Pulmonary artery endothelial cell (primary cell): Measurements from ENCODE around the gene PTPRD. TPM values are rescaled to one million over a fixed set of nuclear protein-coding genes. Genes with fewer than 3 reads are reported as not detected.

ENCODE experiments used
- DNase-seq: peaks from one replicate; pipeline ENCODE4 v3.0.0-alpha.2; 2011; ENCODE audit warnings: low read depth, low spot score
- total RNA-seq: library from RNA; depleted of rRNA; stranded (reverse); fragments of >200 nt; gene quantifications from 2 replicates; pipeline ENCODE4 v1.2.3, GENCODE V29; 2014

Gene PTPRD
- total RNA-seq, 1 donor from 2014 or later = 1.5 TPM

DNA sequence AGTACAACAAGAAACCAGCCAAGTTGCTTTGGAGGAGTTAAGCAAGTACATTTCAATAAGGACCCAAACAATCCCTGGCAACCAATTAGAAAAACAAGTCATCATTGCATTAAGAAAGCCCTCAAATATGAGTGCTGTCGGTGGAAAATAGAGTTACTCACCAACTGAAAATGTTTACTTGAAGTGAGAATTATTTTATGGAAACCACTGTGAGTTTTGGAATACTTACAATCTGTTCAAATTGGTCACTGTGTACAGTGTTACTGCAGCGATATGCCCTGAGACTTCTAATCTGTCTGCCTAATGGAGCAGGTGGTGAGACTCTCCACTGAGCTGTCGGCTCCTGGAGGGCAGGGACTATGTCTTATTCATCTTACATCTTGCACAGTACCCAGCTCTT, 1740.0 kb downstream of the PTPRD start:
- no peak for DNase-seq

DNA sequence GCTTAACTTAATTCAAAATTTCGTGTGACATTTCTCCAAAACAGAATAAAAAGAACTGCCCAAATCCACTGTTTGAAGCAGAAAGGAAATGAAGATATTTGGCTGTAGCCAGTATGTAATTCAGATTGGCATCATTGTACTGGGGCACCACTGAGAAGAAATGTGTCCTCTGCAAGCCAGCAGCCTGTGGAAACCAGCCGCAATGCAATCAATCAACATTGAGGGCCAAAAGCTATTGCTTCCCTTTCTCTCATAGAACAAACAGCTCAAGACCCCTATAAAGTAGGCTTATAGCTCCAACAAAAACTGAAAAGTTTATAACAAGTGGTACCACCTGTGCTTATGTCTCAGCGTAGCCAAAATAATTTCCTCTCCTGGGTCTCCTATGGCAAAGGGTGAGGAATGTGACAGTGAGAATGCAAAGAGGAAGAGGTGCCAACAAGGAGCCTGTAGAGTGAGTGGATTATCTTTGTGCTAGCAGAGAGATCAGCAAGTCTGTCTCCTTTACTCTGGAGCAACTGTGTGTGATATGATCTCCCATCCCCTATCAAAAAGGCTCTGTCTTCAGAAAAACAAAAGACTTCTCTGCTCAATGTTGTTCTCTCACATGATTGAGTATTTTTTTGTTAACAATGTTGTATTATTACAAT, 1740.9 kb downstream of the PTPRD start:
- no peak for DNase-seq

DNA sequence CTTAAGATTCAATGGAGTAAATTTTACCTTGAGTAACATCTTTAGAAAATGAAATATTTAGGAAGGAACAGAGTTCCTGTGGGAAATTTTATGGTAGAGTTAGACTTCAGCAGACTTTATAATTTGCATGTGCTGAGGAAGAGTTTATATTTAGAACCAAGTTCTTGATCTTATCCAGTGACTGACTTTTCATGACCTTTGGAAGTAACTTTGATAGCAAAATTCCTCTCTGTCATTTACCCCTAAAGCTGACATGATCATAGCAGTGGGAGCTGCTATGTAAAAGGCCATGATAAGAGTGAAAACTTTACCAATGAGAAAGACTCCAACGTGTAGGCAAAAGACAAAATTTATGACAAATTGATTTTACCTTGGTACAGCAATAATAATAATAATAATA, 1741.4 kb downstream of the PTPRD start:
- no peak for DNase-seq

DNA sequence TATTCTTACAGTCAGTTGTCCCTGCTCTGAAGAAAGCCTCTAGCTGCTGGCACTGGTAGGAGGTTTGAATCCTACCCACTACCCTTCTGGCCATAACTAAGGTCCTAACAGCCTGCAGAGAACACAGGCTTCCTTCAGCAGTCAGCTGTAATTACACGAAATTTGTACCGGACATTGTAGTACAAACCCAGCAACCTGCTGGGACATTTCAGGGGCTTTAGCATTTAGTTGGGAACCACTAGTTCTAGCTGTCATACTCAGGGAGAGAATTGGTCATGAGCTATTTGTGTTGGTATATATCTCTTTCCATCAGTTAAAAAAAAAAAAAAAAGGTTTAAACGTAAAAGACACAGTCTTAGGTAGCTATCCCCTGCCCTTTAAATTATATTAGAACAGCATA, 1743.0 kb downstream of the PTPRD start:
- DNase-seq = no peak

DNA sequence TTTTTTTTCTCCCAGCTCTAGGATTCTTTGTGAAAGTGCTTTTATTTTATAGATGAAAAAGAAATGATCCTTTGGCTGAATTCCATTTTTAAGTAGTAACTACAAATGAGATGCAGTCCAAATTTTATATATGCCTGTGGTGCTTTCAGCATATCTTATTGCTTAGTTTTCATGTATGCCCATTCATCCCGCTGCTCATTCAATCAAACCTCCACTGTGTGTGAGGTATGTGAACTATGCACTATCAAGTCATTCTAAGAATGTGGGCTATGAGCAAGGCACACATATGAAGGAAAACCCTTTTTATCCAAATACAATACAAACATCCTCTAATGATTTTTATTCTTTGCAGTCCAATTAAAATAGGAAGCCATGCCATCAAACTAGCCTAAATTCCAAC, 1744.2 kb downstream of the PTPRD start:
- no peak for DNase-seq

DNA sequence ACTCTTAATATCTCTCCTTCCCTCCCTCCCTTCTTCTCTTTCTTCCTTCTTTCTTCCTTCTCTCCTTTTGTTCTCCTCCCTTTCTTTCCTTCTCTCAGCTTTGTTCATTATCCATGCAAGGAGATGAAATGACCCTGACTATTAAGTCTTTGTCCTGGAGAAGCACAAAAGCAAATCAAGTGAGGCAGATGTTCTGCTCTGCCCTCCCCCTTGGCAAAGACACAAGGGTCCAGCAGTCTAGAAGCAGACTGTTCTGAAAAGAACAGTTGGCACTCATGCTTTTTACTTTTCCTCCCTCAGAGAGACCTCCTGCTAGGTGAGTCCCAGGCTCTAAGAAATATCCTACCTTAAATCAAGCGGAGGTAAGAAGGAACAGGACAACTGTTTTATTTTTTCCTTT, 1745.7 kb downstream of the PTPRD start:
- no peak for DNase-seq

DNA sequence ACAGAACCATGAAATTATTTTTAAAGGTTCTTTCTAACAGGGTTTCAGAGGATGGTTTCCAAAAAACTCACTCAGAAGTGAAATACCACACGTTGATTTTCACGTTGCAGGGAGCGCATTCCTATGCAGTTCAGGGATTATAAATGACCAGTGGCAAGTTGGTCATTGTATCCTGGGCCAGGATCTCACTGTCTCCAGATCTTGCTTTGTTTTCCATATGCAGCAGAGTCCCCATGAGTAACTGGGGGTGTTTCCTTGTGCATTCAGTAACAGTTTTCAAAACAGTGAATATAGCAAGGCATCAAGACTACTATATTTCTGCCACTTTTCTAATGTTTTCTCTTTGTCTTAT, 1748.3 kb downstream of the PTPRD start:
- DNase-seq = no peak

DNA sequence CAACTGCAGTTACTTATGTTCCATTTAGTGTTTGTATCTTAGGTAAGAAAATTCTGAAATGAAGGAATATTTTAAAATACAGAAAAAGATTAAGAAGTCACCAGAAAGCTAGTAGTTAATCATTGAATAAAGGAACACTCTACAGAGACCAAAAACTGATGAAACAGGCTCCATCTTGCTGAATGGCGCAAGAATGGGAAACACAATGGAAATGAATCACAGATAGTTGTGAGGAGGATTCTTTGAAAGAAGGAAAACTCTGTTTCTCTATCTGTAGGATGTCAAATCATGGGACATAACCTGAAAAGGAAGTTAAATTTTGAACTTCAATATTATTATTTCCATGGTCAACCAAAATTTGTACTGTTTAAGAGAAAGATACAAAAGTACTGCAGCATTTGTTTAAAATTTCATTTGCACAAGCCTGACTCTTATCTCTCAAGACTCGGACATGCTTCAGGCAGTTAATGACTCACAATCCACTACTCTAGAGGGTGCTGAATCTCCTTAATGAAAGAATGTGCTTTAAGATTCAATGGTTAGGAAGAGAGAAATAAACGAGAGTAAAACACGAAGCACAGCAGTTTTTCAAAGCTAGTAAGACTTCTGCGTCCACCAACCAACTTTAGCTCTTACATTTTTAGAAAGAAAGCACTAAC, 1748.8 kb downstream of the PTPRD start:
- DNase-seq = no peak

DNA sequence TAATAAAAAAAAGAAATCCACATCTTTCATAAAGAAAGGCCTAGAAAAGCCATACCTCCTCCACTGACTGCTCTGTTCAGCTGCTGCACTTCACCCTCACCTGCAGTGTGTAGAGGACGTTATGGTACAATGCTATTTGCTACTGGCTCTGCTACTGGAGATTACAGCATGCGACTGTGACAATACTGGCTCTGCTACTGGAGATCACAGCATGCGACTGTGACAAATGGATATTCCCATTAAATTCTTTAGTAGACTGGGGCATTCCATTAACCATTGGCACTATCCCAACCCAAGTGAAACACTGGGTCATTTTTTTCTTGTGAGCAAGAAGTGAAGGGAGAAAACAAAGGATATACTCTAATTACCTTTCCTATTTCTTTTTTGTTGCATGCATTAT, 1749.7 kb downstream of the PTPRD start:
- no peak for DNase-seq

DNA sequence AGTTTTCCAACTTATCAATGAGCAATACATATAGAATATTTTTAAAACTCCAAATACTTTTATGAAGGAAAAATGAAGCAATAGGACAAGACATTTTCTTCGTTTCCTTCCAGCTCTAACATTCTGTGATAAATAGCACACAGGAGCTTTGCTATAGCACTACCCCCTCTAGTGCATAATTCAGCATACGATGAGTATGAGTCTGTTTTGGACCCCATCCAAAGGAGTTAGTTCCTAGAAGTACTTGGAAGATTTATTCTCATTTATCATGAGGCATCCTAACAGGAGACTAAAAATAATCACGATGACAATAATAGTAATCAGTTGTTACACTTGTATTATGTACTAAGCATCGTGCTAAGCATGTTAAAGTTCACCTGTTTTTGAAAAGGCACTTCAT, 1751.9 kb downstream of the PTPRD start:
- DNase-seq = no peak

DNA sequence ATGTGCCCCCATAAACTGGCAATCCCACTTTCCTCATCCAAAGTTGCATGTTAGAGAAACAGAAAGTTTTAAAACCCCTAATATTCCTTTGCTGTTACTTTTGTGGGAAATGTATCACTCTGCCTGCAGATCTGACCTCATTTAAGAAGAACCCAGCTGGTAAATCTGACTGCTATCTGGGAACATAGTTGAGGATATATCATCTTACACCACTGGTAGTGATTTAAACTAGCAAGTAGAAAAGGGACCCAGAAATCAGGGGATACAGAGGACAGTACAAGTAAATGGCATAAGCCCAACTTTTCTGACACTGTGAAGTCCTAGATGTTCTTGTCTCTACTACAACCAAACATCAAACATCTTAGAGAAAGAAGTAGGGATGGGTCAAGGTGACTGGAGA, 1752.7 kb downstream of the PTPRD start:
- no peak for DNase-seq

DNA sequence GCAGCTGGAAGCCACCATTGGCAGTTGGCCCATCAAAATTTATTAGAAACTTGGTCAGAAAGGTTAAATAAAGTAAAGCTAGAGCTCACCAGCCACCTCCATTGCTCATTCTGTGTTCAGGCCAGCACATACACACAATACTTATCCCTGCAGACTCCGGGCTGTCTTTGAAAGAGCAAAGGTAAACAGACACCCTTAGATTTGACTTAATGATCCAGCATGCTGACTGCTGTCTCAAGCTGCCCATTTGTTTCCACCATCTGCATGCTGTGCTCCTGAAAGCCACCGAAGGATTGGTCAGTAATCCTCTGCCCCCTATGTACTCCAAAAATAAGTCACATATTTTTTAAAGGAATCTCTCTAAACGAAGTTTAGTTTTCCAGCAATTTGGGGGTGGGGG, 1753.4 kb downstream of the PTPRD start:
- no peak for DNase-seq

DNA sequence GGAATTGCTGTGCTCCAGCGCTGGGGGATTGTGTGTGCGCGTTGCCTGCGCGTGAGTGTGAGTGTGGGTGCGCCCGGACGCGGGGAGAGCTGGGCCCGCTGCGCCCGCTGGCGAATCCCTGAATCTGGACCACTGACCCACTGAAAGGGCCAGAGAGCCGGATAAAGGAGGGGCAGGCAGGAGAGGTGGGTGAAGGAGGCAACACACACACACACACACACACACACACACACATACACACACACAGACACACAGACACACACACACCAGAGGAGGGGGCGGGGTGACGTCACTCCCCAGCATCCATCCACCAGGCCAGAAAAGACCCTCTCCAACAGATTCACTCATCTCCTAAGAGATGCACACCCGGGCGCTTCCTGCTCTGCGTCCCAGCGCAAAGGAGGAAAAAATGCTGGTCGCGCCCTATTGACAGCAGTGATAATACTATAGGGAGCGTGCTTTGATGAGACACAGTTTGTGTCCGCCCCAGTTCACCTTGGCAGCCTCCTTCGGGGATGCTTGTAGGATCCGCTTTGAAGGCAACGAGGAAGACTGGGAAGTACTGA, 1754.1 kb downstream of the PTPRD start:
- DNase-seq = no peak

DNA sequence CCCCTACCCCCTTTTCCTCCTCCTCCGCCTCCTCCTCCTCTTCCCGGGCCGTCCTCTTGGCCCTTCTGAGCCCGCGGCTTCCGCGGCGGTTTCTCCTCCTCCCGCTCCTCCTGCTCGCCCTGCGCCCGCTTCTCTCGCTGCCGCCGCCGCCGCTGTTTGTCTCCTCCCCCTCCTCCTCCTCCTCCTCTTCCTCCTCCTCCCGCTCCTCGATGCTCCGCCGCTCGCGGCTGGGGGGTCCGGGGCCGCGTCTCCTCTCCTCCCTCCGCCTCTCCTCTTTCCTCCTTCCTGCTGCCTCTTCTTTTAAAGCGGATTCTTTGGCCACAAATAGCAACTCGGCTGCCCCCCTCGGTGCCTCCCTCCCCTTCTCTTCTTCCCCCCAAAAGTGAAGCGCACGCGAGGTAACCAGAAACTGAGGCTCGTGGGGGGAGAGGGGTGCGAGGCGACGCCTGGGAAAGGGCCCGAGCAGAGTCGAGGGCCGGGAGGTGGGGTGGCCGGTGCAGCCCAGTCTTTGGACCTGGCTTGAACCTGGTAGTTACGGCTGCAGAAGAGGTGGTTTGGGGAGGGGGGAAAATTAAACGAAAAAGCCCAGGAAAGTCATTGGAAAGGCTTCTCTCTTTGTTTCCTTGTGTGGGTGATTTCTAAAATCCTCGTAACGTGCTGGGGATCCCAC, 1754.7 kb downstream of the PTPRD start:
- DNase-seq = no peak

DNA sequence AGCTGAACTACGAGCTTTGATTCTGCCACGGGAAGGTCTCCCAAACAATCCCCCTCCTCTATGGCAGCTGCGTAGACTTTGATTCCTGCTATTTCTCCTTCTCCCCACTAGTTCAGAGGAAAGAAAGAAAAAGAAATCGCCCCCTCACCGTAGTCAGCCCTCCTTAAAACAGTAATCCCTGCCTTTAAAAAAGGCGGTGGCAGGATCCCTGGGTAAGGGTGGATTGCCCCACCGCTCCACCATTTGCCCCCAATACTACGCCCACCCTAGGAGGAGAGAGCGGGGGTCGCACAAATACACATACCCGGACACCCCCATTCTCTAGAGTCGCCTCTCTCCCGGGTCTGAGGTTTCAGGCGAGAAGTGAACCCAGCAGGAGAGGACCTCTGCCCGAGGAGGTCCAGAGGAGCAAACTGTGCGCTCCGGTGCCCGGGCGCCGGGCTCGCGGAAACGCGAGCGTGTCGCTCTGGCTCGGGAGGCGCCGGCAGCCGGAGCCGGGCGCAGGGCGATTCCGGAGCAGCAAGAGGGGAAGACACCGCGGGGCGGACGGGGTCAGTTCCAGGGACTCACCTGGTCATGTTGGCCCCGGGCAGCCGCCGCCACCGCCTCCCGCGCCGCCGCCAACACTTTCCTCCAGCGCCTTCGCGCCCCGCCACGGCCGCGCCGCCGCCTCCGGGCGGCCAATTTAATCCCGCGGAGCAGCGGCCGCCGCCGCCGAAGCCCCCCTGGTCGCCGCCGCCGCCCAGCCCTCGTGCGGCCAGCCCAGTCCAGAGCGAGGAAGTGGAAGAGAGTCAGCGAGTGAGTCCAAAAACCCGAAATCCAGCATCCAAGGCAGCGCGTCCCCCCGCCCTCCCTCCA, 1755.5 kb downstream of the PTPRD start:
- no peak for DNase-seq

DNA sequence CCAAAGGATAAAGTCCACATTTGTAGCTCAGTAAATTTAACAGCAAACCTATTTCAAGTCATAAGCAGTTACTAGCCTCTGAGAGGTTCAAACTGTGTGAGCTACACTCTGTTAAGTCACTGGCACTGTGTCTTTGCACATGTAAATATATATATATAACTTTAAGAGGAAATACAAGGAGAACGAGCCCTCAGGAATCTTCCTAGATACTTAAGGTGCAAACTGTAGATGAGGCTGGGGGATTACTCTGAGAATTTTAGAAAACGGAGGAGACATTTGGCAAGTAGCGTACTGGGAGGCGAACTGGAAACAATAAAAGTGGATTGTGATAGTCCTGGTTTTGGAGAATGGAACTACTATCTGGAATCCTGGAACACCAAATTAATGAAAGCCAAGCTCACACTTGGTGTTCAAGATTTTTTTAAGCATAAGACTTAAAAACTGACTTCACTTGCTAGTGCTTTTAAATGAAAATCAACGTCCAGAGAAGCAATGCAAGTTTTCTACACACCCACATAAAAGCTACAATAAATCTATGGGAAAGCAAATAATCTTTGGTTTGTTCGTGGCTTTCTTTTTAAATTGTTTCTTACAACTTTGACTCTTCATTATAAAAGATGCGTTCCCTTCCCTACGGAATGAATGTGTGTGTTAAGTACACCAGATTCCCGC, 1756.3 kb downstream of the PTPRD start:
- DNase-seq = no peak

DNA sequence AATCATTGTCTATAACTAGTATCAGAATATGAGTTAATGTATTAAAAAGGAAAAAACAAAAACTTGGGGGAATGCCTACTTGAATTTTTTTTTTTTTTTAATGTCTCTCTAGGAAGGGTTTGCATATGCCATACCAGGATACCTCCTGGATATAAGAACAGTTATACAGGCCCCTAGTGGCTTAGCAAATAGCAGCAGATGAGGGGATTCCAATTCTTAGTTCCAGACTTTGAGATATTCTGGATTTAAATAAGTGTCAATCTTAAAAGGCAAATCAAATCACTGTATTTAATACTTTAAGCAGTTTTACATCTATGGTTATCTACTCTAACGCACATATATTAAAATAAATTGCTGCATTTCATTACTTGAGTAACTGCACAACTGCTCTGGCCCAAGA, 1757.8 kb downstream of the PTPRD start:
- no peak for DNase-seq

DNA sequence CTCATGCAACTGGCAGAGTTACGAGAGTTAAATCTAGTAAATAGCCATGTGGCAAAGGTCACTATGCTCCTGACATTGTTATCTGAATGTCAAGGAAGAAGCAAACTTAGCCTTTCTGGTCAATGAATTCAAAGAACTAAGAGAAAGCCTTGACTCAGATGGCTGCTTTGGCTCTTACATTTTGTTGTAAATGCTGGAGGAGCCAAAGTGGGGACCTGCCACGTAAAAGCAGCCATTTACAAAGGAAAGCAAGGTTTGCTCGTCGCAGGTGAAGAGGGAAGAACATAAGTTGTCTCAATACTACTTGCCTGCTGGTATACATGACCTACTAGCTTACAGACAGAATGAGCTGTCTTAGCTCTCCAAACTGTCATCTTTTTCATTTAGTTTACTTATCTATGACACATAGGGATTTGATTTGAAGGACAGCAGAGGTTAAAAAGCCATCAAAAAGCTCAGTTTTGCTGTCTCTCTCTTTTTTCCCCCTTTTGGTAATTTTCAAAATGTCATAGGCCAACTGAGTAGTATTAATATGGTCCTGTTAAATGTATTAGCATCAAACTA, 1760.4 kb downstream of the PTPRD start:
- DNase-seq = no peak

DNA sequence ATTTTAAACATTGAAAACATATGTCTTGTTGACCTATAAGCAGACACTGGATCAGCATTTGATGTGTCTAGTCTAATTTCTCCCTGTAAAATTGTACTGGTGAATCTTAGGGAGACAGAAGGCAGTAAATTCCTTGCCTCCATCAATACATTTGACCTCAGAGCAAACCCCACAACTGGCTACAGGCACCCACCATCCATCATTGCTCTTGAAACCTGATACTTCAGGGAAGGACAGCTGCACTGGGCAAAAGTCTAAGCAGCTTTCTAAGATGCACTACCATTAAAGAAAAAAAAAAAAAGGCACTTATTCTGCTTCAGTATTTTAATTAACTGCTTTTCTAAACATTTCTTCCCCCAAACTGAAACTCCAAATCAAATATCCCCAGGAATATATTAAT, 1761.9 kb downstream of the PTPRD start:
- no peak for DNase-seq

DNA sequence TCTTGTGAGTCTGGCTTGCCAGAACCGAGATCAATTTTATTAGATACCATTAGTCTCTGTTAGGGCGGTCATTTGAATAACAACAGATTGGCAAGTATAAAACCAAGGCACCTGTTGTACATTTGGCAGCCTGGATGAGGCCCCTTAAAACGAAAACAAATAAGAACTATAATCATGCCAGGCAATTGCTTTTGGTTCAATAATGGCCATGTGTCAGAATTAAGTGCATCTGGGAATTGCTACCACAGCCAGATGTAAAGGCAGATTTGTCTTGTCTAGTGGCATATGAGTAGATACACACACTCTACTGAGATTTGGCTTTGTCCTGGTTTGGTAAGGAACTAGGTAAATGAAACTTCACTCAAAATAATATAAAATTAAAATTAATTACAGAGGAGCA, 1767.0 kb downstream of the PTPRD start:
- DNase-seq = no peak

DNA sequence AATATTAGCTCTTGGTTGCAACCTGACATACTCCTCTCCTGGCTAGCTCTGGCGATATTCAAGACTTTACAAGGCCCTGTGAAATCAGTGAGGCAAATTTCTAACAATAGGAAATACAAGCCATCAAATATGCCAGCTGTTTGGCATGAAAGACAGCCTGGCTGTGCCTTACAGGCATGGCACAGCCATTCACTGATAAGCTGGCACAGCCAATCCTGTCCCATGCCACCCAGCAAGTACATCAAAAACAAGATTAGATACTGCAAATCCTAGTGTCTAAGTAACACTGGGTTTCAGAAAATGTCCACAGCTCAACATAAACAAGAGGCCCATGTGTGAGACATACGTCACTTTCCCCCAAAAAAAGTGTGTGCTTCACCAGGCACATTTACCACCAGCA, 1767.4 kb downstream of the PTPRD start:
- DNase-seq = no peak
